Activated CD4-positive, alpha-beta T cell treated with anti-CD3 and anti-CD28 coated beads, Interleukin-2, amount 10 ng/mL, durations not matched to agents 7 days and 5 days (primary cell): ENCODE data around the gene THSD4. TPM values are rescaled to one million over a fixed set of nuclear protein-coding genes. Genes with fewer than 3 reads are reported as not detected.

Source experiments
- CTCF ChIA-PET: fragments of 350-600 bp; sonication (Branson Sonifier 250); formaldehyde crosslinking; loops from one replicate; lab custom pipeline; 2021; ENCODE audit warnings: antibody characterized with exemption; lab: Charles Lee
- POLR2A ChIA-PET: fragments of 350-600 bp; sonication (Branson Sonifier 250); formaldehyde crosslinking; loops from one replicate; lab custom pipeline; 2021; ENCODE audit warnings: antibody characterized with exemption; lab: Charles Lee
- DNase-seq: peaks from one replicate; pipeline ENCODE4 v3.0.0-alpha.2; 2020
- H3K27ac Mint-ChIP-seq: one replicate; pipeline ENCODE4 v1.8.0; 2021; ENCODE audit warnings: mild to moderate bottlenecking, moderate library complexity, mixed read lengths
- H3K27me3 Mint-ChIP-seq: one replicate; pipeline ENCODE4 v1.8.0; 2021; ENCODE audit warnings: mixed read lengths
- H3K36me3 Mint-ChIP-seq: one replicate; pipeline ENCODE4 v1.8.0; 2021; ENCODE audit warnings: low read depth, mixed read lengths
- H3K4me1 Mint-ChIP-seq: one replicate; pipeline ENCODE4 v1.8.0; 2021; ENCODE audit warnings: mixed read lengths
- H3K4me3 Mint-ChIP-seq: one replicate; pipeline ENCODE4 v1.8.0; 2021; ENCODE audit warnings: mild to moderate bottlenecking, moderate library complexity, mixed read lengths
- H3K9me3 Mint-ChIP-seq: one replicate; pipeline ENCODE4 v1.8.0; 2021; ENCODE audit warnings: mixed read lengths
- total RNA-seq, 2 experiments: library from RNA; stranded (reverse); gene quantifications; one replicate each; pipeline ENCODE4 v1.2.3, GENCODE V29; 2021

Gene THSD4
- total RNA-seq, 2 experiments from 2014 or later = not detected

- POLR2A ChIA-PET = no interaction called here
- DNase-seq = no peak
- H3K27me3 Mint-ChIP-seq = peaks cover 25% of the 10 kb centered on the region
- H3K27ac Mint-ChIP-seq = no peak overlapping the region
- CTCF ChIA-PET = interaction anchor here (1.1 kb wide), 1 partner anchor 8 kb away, joined by 3 read pairs; no protein-coding TSS in a partner anchor
- H3K9me3 Mint-ChIP-seq = no peaks in the 10 kb centered on the region
- H3K36me3 Mint-ChIP-seq = no peaks in the 10 kb centered on the region
- no peak overlapping the region for H3K4me3 Mint-ChIP-seq
- no peaks in the 10 kb centered on the region for H3K4me1 Mint-ChIP-seq
These were observed 27.1 kb upstream of the THSD4 start for GRCh38 chr15:71088155-71088554.

DNA sequence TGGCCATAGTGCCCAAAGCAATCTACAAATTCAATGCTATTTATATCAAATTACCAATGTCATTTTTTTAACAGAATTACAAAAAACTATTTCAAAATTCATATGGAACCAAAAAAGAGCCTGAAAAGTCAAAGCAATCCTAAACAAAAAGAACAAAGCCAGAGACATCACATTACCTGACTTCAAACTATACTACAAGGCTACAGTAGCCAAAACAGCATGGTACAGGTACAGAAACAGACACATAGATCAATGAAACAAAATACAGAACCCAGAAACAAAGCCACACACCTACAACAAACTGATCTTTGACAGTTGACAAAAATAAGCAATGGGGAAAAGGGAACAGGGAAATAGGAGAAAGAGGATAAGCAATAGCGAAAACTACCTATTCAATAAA, 26.6 kb upstream of the THSD4 start:
- CTCF ChIA-PET = no interaction called here
- Mint-ChIP-seq H3K4me3 (no peak overlapping the region), H3K27ac (no peak overlapping the region), H3K4me1 (no peaks in the 10 kb centered on the region), H3K27me3 (peaks cover 25% of the 10 kb centered on the region), H3K9me3 (no peaks in the 10 kb centered on the region), H3K36me3 (no peaks in the 10 kb centered on the region)
- POLR2A ChIA-PET = no interaction called here
- no peak for DNase-seq

DNA sequence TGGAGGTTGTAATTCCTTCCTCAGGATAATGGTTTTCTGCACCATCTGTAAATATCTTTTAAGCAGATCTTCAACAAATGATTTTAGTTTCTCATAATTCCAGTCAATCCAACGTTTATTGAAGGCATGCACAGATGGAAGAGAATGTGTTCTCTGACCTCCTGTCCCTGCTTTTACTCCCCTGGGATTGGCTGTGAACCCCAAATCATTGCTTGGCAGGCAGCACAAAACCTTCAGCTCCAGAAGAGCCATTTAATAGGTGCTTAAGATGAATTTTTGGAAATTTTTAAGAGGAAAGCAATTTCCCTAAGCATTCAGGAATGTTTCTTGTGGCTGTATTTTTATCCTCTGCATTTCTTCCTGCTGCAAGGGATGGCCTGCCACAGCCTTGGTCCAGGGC, 25.5 kb upstream of the THSD4 start:
- POLR2A ChIA-PET = no interaction called here
- DNase-seq = no peak
- Mint-ChIP-seq H3K27me3 (peaks cover 25% of the 10 kb centered on the region), H3K4me3 (no peak overlapping the region), H3K9me3 (no peaks in the 10 kb centered on the region), H3K4me1 (no peaks in the 10 kb centered on the region), H3K27ac (no peak overlapping the region), H3K36me3 (no peaks in the 10 kb centered on the region)
- CTCF ChIA-PET = no interaction called here

GRCh38 chr15:71091601-71092000, 23.7 kb upstream of the THSD4 start:
- no peaks in the 10 kb centered on the region for H3K9me3 Mint-ChIP-seq
- DNase-seq = no peak
- POLR2A ChIA-PET = no interaction called here

GRCh38 chr15:71092056-71092600, 23.1 kb upstream of the THSD4 start:
- ChIA-PET CTCF (no interaction called here), POLR2A (no interaction called here)
- H3K9me3 Mint-ChIP-seq = no peaks in the 10 kb centered on the region
- H3K4me3 Mint-ChIP-seq = no peak overlapping the region
- H3K27ac Mint-ChIP-seq = no peak overlapping the region
- H3K36me3 Mint-ChIP-seq = no peaks in the 10 kb centered on the region
- H3K27me3 Mint-ChIP-seq = peaks cover 16% of the 10 kb centered on the region
- no peak for DNase-seq
- H3K4me1 Mint-ChIP-seq = no peaks in the 10 kb centered on the region

More at GRCh38 chr15:71091601-71092000, 23.7 kb upstream of the THSD4 start:
- Mint-ChIP-seq H3K27ac (no peak overlapping the region), H3K4me1 (no peaks in the 10 kb centered on the region), H3K27me3 (peaks cover 22% of the 10 kb centered on the region), H3K4me3 (no peak overlapping the region), H3K36me3 (no peaks in the 10 kb centered on the region)
- CTCF ChIA-PET = no interaction called here

- no peaks in the 10 kb centered on the region for H3K9me3 Mint-ChIP-seq
- POLR2A ChIA-PET = no interaction called here
- H3K27me3 Mint-ChIP-seq = peaks cover 6% of the 10 kb centered on the region
- no peaks in the 10 kb centered on the region for H3K4me1 Mint-ChIP-seq
- DNase-seq = no peak
- no peak overlapping the region for H3K27ac Mint-ChIP-seq
- H3K4me3 Mint-ChIP-seq = no peak overlapping the region
- CTCF ChIA-PET = no interaction called here
- H3K36me3 Mint-ChIP-seq = no peaks in the 10 kb centered on the region
These were observed 21.9 kb upstream of the THSD4 start for GRCh38 chr15:71093054-71094024.

DNA sequence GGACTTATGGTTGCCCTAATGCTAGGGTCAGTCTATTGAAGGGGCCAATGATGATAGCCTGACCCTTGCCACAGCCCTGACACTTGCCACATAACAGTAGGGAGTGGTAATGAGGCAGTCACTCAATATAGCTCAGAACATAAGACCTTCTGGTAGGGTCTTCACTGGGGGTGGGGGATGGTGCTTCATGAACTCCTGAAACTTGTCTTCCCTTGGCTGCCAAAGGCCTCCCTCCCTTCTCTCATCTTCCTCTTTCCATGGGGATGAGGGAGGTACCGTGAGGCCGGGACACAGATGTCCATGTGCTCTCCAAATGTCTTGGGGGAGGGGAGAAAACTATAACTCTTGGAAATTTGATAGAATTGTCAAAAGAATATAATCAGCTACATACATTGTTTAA, 21.1 kb upstream of the THSD4 start:
- H3K36me3 Mint-ChIP-seq = no peaks in the 10 kb centered on the region
- no peaks in the 10 kb centered on the region for H3K9me3 Mint-ChIP-seq
- ChIA-PET CTCF (no interaction called here), POLR2A (no interaction called here)
- no peaks in the 10 kb centered on the region for H3K27me3 Mint-ChIP-seq
- H3K27ac Mint-ChIP-seq = no peak overlapping the region
- DNase-seq = no peak
- H3K4me1 Mint-ChIP-seq = no peaks in the 10 kb centered on the region
- no peak overlapping the region for H3K4me3 Mint-ChIP-seq

DNA sequence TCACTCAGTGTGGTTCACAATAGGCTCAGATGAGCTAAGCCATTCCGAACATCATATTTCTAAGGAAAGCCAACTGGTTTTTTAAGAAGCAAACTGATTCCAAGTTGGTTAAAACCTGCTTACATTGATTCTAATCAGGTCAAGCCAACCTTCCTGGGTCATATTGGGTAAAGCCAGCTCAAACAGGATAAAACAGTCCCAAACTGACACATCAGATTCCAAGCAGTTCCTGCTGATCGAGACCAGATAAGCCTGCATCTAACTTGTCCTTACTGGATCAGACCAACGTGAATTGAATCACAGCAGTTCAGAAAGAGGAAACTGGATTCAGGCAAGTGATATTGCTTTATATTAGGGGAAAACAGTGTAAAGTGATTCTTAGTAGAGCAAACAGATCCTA, 18.6 kb upstream of the THSD4 start:
- no peak for DNase-seq
- CTCF ChIA-PET = interaction anchor here (0.9 kb wide), 1 partner anchor 34 kb away, joined by 3 read pairs; no protein-coding TSS in a partner anchor
- Mint-ChIP-seq H3K27ac (no peak overlapping the region), H3K9me3 (no peaks in the 10 kb centered on the region), H3K36me3 (no peaks in the 10 kb centered on the region), H3K4me1 (no peaks in the 10 kb centered on the region), H3K4me3 (no peak overlapping the region), H3K27me3 (peaks cover 2% of the 10 kb centered on the region)
- POLR2A ChIA-PET = no interaction called here

DNA sequence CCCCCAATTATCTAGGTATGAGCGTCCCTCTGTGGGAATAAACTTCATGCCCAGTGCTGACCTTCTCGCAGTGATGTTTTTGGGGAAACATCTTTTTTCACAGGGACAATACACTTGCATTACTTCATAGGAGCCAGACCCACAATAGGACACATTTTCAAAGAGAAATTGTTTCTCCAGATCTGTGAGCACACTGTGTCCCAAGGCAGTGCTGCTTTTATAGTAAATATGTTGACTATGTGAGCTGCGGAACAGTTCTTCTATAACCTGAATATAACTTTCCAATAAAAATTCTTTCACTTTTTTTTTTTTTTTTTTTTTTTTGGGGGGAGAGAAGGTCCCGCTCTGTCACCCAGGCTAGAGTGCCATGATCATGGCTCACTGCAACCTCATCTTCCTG, 17.4 kb upstream of the THSD4 start:
- ChIA-PET POLR2A (no interaction called here), CTCF (no interaction called here)
- no peak for DNase-seq
- Mint-ChIP-seq H3K27ac (no peak overlapping the region), H3K36me3 (no peaks in the 10 kb centered on the region), H3K4me3 (no peak overlapping the region), H3K9me3 (no peaks in the 10 kb centered on the region), H3K4me1 (no peaks in the 10 kb centered on the region), H3K27me3 (peaks cover 2% of the 10 kb centered on the region)

DNA sequence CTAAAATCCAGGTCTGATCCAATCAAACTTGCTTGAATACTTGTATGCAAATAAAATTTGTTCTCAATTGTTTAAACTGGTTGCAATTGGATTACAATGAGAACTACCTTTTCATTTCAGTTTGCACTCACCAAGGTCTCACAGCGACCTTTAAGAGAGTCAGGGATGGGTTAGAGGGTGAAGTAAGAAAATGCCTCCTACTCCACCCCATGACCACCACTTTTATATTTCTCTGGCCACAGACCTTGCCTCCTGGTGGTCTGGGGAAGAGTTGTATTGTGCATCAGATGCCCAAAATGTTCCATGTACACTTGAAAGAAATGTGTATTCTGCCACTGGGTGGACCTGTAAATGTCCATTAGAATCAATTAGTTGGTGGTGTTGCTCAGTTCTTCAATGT, 16.4 kb upstream of the THSD4 start:
- no peak overlapping the region for H3K27ac Mint-ChIP-seq
- no peak overlapping the region for H3K4me3 Mint-ChIP-seq
- CTCF ChIA-PET = no interaction called here
- no peaks in the 10 kb centered on the region for H3K4me1 Mint-ChIP-seq
- H3K9me3 Mint-ChIP-seq = no peaks in the 10 kb centered on the region
- DNase-seq = no peak
- POLR2A ChIA-PET = no interaction called here
- H3K36me3 Mint-ChIP-seq = no peaks in the 10 kb centered on the region
- peaks cover 2% of the 10 kb centered on the region for H3K27me3 Mint-ChIP-seq

GRCh38 chr15:71103102-71103676, 12.1 kb upstream of the THSD4 start:
- H3K36me3 Mint-ChIP-seq = no peaks in the 10 kb centered on the region
- no peaks in the 10 kb centered on the region for H3K9me3 Mint-ChIP-seq
- POLR2A ChIA-PET = no interaction called here
- H3K4me1 Mint-ChIP-seq = peaks cover 4% of the 10 kb centered on the region
- H3K27me3 Mint-ChIP-seq = peaks cover 2% of the 10 kb centered on the region
- CTCF ChIA-PET = no interaction called here
- no peak overlapping the region for H3K4me3 Mint-ChIP-seq
- no peak overlapping the region for H3K27ac Mint-ChIP-seq
- no peak for DNase-seq

GRCh38 chr15:71104636-71105035, 10.6 kb upstream of the THSD4 start:
- Mint-ChIP-seq H3K9me3 (no peaks in the 10 kb centered on the region), H3K36me3 (no peaks in the 10 kb centered on the region), H3K4me1 (peaks cover 4% of the 10 kb centered on the region), H3K27ac (no peak overlapping the region), H3K27me3 (peaks cover 2% of the 10 kb centered on the region), H3K4me3 (no peak overlapping the region)
- ChIA-PET POLR2A (no interaction called here), CTCF (interaction anchor here (0.6 kb wide), 1 partner anchor 27 kb away, joined by 3 read pairs; no protein-coding TSS in a partner anchor)
- no peak for DNase-seq

DNA sequence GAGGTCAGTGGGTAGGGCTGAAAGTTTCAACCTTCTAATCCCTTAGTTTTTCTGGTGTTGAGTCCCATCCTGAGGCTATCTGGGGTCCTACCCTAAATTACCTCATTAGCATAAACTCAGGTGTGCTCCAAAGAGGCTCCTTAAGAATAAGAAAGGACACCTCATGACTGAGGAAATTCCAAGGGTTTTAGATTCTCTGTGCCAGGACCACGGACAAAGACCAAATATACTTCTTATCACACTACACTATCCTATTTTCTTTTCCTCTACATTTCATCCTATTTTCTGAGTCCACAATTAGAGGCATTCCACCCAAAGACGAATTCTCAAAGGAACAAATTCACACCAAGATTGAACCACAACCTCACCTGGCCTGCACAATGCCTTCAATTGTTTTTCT, 9.8 kb upstream of the THSD4 start:
- ChIA-PET CTCF (no interaction called here), POLR2A (no interaction called here)
- DNase-seq = no peak
- Mint-ChIP-seq H3K4me1 (peaks cover 4% of the 10 kb centered on the region), H3K27me3 (no peaks in the 10 kb centered on the region), H3K4me3 (no peak overlapping the region), H3K36me3 (no peaks in the 10 kb centered on the region), H3K27ac (no peak overlapping the region), H3K9me3 (no peaks in the 10 kb centered on the region)
